GM12865 (cell line): Measurements from ENCODE around the gene BMPER.

ENCODE experiments used
- DNase-seq: peaks from one replicate; pipeline ENCODE4 v3.0.0; 2010; ENCODE audit warnings: low read depth
- H3K4me3 ChIP-seq: 2 replicates; pipeline ENCODE4 v1.5.1; 2011; ENCODE audit warnings: mild to moderate bottlenecking, low read depth, low read length, control low read depth
- TF ChIP-seq, protein P1 (sequence below): IDR thresholded peaks from 2 replicates; pipeline ENCODE4 v1.5.1; 2011; ENCODE audit warnings: low read length, control low read depth, low read depth, inconsistent platforms; ENCODE audit not compliant: insufficient read depth; ENCODE audit errors: missing control alignments

BMPER gene

DNA sequence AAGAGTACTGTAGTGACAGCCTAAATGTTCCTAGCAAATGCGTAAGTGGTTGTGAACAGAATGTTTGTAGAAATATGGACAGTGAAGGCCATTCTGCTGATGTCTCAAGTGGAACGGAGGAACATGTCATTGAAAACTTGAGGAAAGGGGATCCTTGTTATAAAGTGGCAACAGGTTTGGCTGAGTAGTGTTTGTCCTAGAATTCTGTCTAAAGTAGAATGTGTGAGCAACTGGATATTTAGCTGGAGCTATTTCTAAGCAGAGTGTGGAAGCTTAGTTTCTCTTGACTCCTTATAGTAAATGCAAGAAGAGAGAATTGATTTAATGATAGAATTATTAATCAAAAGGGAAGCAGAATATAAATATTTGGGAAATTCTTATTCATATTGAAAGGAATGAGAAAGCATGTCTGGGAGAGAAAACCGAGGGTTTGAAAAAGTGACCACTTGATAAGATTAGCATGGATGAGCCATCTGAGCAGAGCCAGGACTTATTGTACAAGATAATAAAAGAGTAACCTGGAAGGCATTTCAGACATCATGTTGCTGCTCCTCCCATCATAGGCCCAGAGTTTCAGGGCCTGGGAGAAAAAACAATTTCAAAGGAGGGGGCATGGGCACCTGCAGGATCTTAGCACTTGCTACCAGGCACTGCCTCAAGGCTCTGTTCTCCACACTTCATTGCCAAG is 276.1 kb downstream of the BMPER start:
- TF ChIP-seq, protein P1, sequence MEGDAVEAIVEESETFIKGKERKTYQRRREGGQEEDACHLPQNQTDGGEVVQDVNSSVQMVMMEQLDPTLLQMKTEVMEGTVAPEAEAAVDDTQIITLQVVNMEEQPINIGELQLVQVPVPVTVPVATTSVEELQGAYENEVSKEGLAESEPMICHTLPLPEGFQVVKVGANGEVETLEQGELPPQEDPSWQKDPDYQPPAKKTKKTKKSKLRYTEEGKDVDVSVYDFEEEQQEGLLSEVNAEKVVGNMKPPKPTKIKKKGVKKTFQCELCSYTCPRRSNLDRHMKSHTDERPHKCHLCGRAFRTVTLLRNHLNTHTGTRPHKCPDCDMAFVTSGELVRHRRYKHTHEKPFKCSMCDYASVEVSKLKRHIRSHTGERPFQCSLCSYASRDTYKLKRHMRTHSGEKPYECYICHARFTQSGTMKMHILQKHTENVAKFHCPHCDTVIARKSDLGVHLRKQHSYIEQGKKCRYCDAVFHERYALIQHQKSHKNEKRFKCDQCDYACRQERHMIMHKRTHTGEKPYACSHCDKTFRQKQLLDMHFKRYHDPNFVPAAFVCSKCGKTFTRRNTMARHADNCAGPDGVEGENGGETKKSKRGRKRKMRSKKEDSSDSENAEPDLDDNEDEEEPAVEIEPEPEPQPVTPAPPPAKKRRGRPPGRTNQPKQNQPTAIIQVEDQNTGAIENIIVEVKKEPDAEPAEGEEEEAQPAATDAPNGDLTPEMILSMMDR: no peak
- no peak overlapping the region for H3K4me3 ChIP-seq
- no peak for DNase-seq

GRCh38 chr7:34184466-34184865 is 279.1 kb downstream of the BMPER start:
- DNase-seq: no peak
- TF ChIP-seq, protein P1: no peak
- H3K4me3 ChIP-seq: no peak overlapping the region

DNA sequence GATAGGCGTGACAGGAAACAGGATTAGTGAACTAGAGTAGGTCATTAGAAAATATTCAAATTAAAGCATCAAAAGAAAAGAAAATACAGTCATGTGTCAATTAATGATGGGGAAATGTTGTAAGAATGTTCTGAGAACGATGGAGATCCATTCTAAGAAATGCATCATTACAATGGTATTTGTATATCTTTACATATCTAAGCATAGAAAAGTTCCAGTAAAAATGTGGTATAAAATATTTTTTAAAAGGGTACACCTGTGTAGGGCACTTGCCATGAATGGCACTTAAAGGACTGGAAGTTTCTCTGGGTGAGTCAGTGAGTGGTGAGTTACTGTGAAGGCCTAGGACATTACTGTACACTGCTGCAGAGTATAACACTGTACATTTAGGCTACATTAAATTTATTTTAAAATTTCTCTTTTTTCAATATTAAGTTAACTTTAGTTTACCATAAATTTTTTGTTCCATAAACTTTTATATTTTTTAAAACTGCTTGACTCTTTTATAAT is 282.5 kb downstream of the BMPER start:
- no peak for DNase-seq
- TF ChIP-seq, protein P1: no peak
- no peak overlapping the region for H3K4me3 ChIP-seq

GRCh38 chr7:34189031-34189430 is 283.7 kb downstream of the BMPER start:
- no peak overlapping the region for H3K4me3 ChIP-seq
- TF ChIP-seq, protein P1: no peak
- DNase-seq: no peak

- TF ChIP-seq, protein P1: no peak
- no peak overlapping the region for H3K4me3 ChIP-seq
- no peak for DNase-seq
Measured at GRCh38 chr7:34190299-34190698, 285.0 kb downstream of the BMPER start.

DNA sequence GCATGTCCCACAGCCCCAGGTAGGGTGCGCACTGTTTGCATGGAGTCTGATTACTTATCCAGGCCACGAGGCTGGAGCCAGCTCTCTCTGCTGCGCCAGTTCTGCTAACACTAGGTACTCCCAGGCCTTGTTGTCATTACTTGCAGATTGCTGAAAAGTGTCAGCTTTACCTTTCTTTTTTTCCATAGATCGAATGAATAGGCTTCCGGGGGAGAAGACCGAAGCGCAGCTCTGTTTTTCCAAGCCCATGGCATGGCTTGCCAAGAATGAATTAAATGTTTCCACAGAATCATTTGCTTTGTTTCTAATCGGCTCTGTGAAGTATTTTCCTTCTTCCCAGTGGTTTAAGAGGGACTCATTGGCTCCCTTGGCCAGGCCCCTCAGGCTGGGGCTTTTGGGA is 285.8 kb downstream of the BMPER start:
- DNase-seq: no peak
- no peak overlapping the region for H3K4me3 ChIP-seq
- TF ChIP-seq, protein P1: no peak
